MM.1S (cell line): ENCODE measurements around the gene LAMA3.

ENCODE experiments used
- EZH2 ChIP-seq: fragments of 300-600 bp; sonication (generic); optimal IDR thresholded peaks from 2 replicates; pipeline ENCODE3; 2017; ENCODE audit warnings: low read depth, mild to moderate bottlenecking, antibody characterized with exemption, low read length, mixed read lengths
- EZH2phosphoT487 ChIP-seq: fragments of 300-600 bp; sonication (generic); IDR thresholded peaks from 2 replicates; pipeline ENCODE4 v1.6.1; 2018; ENCODE audit warnings: antibody characterized with exemption, low read length
- TF ChIP-seq, protein P1 (sequence below): fragments of 300-600 bp; sonication (generic); IDR thresholded peaks from 2 replicates; pipeline ENCODE4 v1.5.1; 2016; ENCODE audit warnings: antibody characterized with exemption, low read length, mixed read lengths

DNA sequence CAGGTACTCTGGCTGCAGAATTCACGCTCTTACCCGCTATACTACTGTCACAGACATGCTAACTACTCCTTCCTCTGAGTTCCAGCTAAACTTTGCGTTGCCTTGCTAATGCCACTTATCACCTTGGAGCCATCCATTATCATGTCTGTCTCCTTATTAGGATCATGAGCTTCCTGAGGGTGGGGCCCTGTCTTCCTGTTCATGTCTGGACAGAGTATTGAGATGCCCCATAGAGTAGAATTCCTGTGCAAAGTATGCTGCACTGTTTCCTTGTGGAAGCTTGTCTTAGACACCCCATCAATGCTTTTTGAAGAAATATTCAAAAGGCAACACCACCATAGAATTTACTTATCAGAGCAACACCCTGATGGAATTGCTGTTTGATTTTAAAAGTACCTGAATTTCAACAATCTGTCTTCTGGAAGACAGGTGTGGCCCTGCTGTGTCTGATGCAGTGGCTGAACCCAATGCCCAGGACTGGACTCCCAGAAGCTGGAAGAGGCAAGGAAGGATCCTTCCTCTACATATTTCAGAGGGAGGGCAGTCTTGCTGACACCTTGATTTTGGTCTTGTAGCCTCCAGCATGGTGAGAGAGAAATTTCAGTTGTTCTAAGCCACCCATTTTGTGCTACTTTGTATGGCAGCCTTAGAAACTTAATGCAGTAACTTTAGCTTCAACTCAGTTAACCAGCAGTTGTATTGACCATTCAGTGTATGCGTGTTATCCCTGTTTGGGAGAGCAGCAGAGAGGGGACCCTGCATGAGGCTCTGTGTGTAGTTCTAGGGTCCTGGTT, 5.6 kb downstream of the LAMA3 start:
- TF ChIP-seq, protein P1, sequence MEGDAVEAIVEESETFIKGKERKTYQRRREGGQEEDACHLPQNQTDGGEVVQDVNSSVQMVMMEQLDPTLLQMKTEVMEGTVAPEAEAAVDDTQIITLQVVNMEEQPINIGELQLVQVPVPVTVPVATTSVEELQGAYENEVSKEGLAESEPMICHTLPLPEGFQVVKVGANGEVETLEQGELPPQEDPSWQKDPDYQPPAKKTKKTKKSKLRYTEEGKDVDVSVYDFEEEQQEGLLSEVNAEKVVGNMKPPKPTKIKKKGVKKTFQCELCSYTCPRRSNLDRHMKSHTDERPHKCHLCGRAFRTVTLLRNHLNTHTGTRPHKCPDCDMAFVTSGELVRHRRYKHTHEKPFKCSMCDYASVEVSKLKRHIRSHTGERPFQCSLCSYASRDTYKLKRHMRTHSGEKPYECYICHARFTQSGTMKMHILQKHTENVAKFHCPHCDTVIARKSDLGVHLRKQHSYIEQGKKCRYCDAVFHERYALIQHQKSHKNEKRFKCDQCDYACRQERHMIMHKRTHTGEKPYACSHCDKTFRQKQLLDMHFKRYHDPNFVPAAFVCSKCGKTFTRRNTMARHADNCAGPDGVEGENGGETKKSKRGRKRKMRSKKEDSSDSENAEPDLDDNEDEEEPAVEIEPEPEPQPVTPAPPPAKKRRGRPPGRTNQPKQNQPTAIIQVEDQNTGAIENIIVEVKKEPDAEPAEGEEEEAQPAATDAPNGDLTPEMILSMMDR: no peak
- TF ChIP-seq EZH2 (no peak), EZH2phosphoT487 (no peak)
